Measurements from ENCODE around the gene STK16.

DNA sequence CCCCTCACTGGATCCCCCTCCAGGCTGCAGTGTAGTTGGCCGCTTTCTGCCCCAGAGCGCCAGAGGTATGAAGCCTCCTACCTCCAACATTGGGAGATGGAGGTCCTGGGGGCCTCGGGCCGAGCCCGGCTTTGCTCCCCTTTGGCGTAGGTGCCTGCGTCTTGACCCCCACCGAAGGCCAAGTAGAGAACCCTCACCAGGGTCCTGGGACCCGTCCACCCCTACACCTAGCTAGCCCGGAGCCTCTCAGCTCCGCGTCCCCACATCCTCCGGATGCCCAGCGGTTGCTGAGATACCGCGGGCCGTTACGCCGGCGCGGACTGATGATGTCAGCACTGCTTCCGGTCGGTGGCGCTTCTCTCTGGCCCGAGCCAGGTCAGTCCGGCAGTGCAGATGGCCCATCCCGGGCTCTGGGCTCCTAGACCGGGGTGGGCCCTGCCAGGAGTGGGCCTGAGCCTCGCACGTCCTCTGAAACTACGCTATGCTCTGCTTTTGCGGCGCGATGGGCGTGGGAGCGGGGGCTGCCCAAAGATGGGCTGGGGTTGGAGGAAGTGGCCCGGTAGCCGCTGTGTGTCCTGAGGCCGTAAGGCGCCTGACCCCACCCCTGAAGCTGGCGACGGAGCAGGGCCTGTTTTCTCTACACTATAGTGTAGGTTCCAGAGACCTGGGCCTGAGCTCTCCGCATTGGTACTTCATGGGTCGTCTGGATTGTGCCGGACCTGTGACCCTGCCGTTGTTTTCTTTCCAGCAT is at the start of gene STK16, which contains the start of gene GLB1L:
- TF ChIP-seq EP300 (IDR thresholded peaks at IDR 0.05), result no peak
- no peak for TF ChIP-seq CTCF (IDR thresholded peaks at IDR 0.05)
- peak in 2 of 3 donors; percentile 88 to 91 for TF ChIP-seq POLR2AphosphoS5 (IDR thresholded peaks at IDR 0.05)
- TF ChIP-seq POLR2A (IDR thresholded peaks at IDR 0.05), result peak; percentile 13 to 55

All from suprapubic skin (tissue), 4 donors.